ENCODE results near the gene EVX2. TPM values are rescaled to one million over a fixed set of nuclear protein-coding genes. Genes with fewer than 3 reads are reported as not detected.

EVX2 gene
- total RNA-seq, 3 donors from 2014 or later (not counting 1 experiment from before 2014, with no cell fraction given): not detected

DNA sequence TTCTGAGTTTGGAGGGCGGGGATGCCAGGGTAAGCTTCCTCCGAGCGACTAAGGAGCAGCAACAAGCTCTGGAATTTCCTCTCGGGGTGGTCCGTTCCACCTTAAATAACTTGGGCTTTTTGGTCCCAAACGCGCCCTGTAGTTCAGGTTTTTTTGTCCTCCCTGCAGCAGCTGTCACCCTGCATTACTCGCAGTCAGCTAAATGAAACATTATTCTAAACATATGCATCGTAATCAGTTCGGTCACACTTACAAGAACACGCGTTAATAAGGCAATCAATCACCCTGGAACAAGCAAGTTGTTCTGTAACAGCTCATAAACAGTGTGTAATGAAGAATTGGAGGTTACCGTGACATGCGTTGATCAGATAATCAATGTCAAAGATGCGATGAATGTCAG, 8.3 kb downstream of the EVX2 start:
- H3K27ac Mint-ChIP-seq: no peak overlapping the region
- DNase-seq (no peak), ATAC-seq (no peak)
- Histone ChIP-seq H3K4me1 (ENCODE audit: control insufficient read depth, insufficient read depth, low read length) (peaks cover 11% of the 10 kb centered on the region), H3K27me3 (ENCODE audit: control insufficient read depth, insufficient read depth, low read length) (peaks cover 68% of the 10 kb centered on the region), H3K27ac (ENCODE audit: low read length) (no peak overlapping the region), H3K36me3 (ENCODE audit: control insufficient read depth, insufficient read depth, low read length) (no peaks in the 10 kb centered on the region), H3K9me3 (ENCODE audit: control insufficient read depth, insufficient read depth, low read length) (peaks cover 20% of the 10 kb centered on the region), H3K4me3 (ENCODE audit: low read length) (no peak overlapping the region)
- H3K4me1 Mint-ChIP-seq: peaks cover 9 to 17% of the 10 kb centered on the region in 2 donors
- intact Hi-C loops (cut with micrococcal nuclease): loop anchor here (5.0 kb wide), 1 partner anchor 37 kb away; no protein-coding TSS in a partner anchor
- WGBS (ENCODE audit: insufficient coverage): 15% methylated on average over 14 of the region's 15 CpGs
- H3K27me3 Mint-ChIP-seq (ENCODE audit: low read depth in 2 of 2): peaks cover 65 to 66% of the 10 kb centered on the region in 2 donors
- H3K9me3 Mint-ChIP-seq: peaks cover 0 to 8% of the 10 kb centered on the region in 2 donors
- H3K4me3 Mint-ChIP-seq: no peak overlapping the region
- TF ChIP-seq, protein P1, sequence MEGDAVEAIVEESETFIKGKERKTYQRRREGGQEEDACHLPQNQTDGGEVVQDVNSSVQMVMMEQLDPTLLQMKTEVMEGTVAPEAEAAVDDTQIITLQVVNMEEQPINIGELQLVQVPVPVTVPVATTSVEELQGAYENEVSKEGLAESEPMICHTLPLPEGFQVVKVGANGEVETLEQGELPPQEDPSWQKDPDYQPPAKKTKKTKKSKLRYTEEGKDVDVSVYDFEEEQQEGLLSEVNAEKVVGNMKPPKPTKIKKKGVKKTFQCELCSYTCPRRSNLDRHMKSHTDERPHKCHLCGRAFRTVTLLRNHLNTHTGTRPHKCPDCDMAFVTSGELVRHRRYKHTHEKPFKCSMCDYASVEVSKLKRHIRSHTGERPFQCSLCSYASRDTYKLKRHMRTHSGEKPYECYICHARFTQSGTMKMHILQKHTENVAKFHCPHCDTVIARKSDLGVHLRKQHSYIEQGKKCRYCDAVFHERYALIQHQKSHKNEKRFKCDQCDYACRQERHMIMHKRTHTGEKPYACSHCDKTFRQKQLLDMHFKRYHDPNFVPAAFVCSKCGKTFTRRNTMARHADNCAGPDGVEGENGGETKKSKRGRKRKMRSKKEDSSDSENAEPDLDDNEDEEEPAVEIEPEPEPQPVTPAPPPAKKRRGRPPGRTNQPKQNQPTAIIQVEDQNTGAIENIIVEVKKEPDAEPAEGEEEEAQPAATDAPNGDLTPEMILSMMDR (IDR thresholded peaks at IDR 0.05): no peak
- peaks cover 27% of the 10 kb centered on the region for H3K36me3 Mint-ChIP-seq

DNA sequence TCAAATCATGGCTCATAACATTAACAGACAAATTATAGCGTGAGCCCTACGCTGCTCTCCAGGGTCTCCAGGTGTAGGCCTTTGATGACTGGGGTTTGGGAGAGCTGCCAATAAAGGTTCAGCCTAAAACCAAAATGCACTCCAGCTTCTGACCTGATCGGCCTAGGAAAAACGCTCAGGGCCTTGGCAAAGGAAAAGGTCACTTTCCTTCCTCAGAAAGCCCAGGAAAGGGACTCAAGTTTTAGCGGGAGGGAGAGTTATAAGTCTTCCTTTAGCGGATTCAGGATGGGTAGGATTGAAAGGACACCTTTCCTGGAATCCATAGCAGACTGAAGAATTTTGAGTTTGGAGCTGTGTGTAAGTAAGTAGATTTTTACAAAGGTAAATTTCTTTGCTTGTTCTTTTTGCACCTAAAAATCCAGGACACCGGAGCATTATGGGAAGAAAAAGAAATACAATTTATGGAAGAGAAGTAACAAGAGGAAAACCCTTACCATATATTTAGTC, 8.8 kb downstream of the EVX2 start:
- no peak for DNase-seq
- Mint-ChIP-seq H3K4me1 (peaks cover 9 to 17% of the 10 kb centered on the region in 2 donors), H3K27ac (no peak overlapping the region), H3K4me3 (no peak overlapping the region), H3K36me3 (peaks cover 27% of the 10 kb centered on the region), H3K9me3 (peaks cover 0 to 8% of the 10 kb centered on the region in 2 donors), H3K27me3 (ENCODE audit: low read depth in 2 of 2) (peaks cover 69 to 70% of the 10 kb centered on the region in 2 donors)
- Histone ChIP-seq H3K9me3 (ENCODE audit: control insufficient read depth, insufficient read depth, low read length) (peaks cover 20% of the 10 kb centered on the region), H3K36me3 (ENCODE audit: control insufficient read depth, insufficient read depth, low read length) (no peaks in the 10 kb centered on the region), H3K27me3 (ENCODE audit: control insufficient read depth, insufficient read depth, low read length) (peaks cover 73% of the 10 kb centered on the region), H3K27ac (ENCODE audit: low read length) (no peak overlapping the region), H3K4me1 (ENCODE audit: control insufficient read depth, insufficient read depth, low read length) (peaks cover 8% of the 10 kb centered on the region), H3K4me3 (ENCODE audit: low read length) (no peak overlapping the region)
- 22% methylated on average over 6 of the region's 7 CpGs for WGBS (ENCODE audit: insufficient coverage)
- ATAC-seq: no peak
- intact Hi-C loops (cut with micrococcal nuclease): loop anchor here (5.0 kb wide), 2 partner anchors 37 to 1738 kb away; no protein-coding TSS in a partner anchor
- TF ChIP-seq, protein P1 (IDR thresholded peaks at IDR 0.05): no peak

DNA sequence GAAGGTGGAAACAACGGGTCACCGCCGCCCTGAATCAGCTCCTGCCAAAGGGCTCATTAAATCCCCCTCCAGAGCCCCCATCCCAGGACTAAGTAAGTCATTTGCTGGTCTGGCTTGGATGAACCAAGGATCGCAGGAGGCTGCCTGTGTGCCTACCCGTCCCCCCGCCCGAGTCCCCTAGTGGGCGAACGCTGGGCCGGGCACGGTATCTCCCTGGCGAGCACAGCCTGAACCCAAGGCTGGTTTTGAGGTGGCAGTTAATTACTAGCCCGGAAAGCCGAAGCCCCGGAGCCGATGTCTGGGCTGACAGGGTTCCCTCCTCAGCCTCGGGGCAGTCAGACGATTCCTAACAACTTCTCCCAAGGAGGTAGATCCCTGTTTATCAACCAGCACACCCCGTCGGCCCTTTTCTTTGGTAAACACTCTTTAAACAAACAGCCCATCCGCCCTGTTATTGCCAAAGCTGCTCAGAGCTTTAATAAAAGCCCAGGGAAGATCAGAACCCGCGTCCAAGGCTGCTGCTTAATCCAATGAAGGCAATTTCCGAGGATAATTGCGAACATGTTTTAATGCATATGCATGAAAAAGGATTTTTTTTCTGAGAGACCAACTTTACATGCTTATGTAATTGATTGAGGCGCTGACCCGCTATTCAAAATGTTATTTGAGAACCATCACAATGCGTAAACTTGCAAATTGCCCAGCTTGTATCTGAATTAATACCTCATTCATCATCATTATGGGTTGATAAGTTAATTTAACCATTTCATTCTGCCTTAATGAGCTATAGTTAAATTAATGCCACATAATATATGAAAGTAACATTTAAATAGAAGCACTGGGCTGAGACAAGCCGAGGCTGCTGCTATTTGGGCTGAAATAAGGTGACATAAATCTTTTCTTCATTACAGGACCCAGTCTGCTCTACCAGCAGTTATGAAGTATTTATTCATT, 10.5 kb downstream of the EVX2 start:
- 4% methylated on average over 27 of the region's 29 CpGs for WGBS (ENCODE audit: insufficient coverage)
- Mint-ChIP-seq H3K4me3 (no peak overlapping the region), H3K4me1 (peaks cover 0 to under 1% of the 10 kb centered on the region in 2 donors), H3K36me3 (peaks cover 13% of the 10 kb centered on the region), H3K27ac (no peak overlapping the region), H3K27me3 (ENCODE audit: low read depth in 2 of 2) (peaks cover 70 to 72% of the 10 kb centered on the region in 2 donors), H3K9me3 (peaks cover 0 to 3% of the 10 kb centered on the region in 2 donors)
- DNase-seq: no peak
- Histone ChIP-seq H3K36me3 (ENCODE audit: control insufficient read depth, insufficient read depth, low read length) (no peaks in the 10 kb centered on the region), H3K4me1 (ENCODE audit: control insufficient read depth, insufficient read depth, low read length) (no peaks in the 10 kb centered on the region), H3K4me3 (ENCODE audit: low read length) (no peak overlapping the region), H3K9me3 (ENCODE audit: control insufficient read depth, insufficient read depth, low read length) (peaks cover 7% of the 10 kb centered on the region), H3K27ac (ENCODE audit: low read length) (no peak overlapping the region), H3K27me3 (ENCODE audit: control insufficient read depth, insufficient read depth, low read length) (peaks cover 64% of the 10 kb centered on the region)
- intact Hi-C loops (cut with micrococcal nuclease): loop anchor here (5.0 kb wide), 1 partner anchor 1736 kb away; no protein-coding TSS in a partner anchor
- TF ChIP-seq, protein P1 (IDR thresholded peaks at IDR 0.05): no peak
- no peak for ATAC-seq
